Urinary bladder (tissue), 4 donors: ENCODE measurements around the gene HECTD2. TPM values are rescaled to one million over a fixed set of nuclear protein-coding genes. Genes with fewer than 3 reads are reported as not detected.
A peak's percentile ranks its signal among the peaks of the same experiment; 100 is the strongest.
"Not testable (repeated sequence)": the region's sequence is repeated elsewhere in the genome, so short reads cannot be mapped to it uniquely, and the experiment has no call there.

Experiments
- DNase-seq: peaks from one replicate; pipeline ENCODE4 v3.0.0-alpha.2; 2015; ENCODE audit errors: extremely low spot score
- H3K27ac ChIP-seq: one replicate; pipeline ENCODE4 v1.5.1; 2013; ENCODE audit warnings: low read depth, mild to moderate bottlenecking, moderate library complexity
- H3K36me3 ChIP-seq: one replicate; pipeline ENCODE4 v1.6.1; 2013; ENCODE audit warnings: mild to moderate bottlenecking, moderate library complexity; ENCODE audit not compliant: insufficient read depth
- H3K4me1 ChIP-seq: one replicate; pipeline ENCODE4 v1.6.1; 2013; ENCODE audit warnings: mild to moderate bottlenecking, moderate library complexity; ENCODE audit not compliant: insufficient read depth
- H3K4me3 ChIP-seq: one replicate; pipeline ENCODE4 v1.5.1; 2013; ENCODE audit warnings: low read depth, low read length
- WGBS: extraction: QIAGEN DNeasy Blood & Tissue Kit; methylation state at CpG from one replicate; pipeline ENCODE4 v1.1.7; 2013; 5-methylcytosine and 5-hydroxymethylcytosine counted together
- polyA plus RNA-seq: library from polyadenylated mRNA; stranded (reverse); fragments of 200-250 nt; gene quantifications from one replicate; pipeline ENCODE4 v1.2.3, GENCODE V29; 2013
- total RNA-seq: library from RNA; depleted of rRNA; stranded (reverse); fragments of >200 nt; gene quantifications from one replicate; pipeline ENCODE4 v1.2.3, GENCODE V29; 2014
- donor health status: healthy with polysubstance abuse.
- donor health status: healthy.

The HECTD2 gene
- total and polyA plus RNA-seq, 2 donors = 11.9 to 100 TPM

GRCh38 chr10:91545838-91546237 is 135.7 kb downstream of the HECTD2 start:
- no peak for DNase-seq
- Histone ChIP-seq H3K4me1 (no peaks in the 10 kb centered on the region), H3K27ac (no peak overlapping the region), H3K36me3 (no peaks in the 10 kb centered on the region), H3K4me3 (no peak overlapping the region)
- 91% methylated on average over 3 of the region's 3 CpGs for WGBS

GRCh38 chr10:91549262-91549661 is 139.1 kb downstream of the HECTD2 start:
- WGBS = 90% methylated on average over 3 of the region's 3 CpGs
- Histone ChIP-seq H3K27ac (no peak overlapping the region), H3K36me3 (no peaks in the 10 kb centered on the region), H3K4me1 (no peaks in the 10 kb centered on the region), H3K4me3 (no peak overlapping the region)
- no peak for DNase-seq

DNA sequence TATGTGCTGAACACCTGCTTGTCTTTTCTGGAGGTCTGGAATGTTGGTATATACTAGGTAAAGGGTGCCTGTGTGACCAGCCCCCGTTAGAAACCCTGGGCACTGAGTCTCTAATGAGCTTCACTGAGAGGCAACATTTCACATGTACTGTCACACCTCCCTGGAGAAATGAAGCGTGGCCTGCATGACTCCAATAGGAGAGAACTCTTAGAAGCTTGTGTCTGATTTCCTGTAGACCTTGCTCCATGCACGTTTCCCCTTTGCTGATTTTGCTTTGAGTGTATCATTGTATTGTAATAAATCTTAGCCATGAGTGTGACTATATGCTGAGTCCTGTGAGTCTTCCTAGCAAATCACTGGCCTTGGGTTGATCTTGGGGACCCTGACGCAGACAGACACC is 139.9 kb downstream of the HECTD2 start:
- Histone ChIP-seq H3K36me3 (no peaks in the 10 kb centered on the region), H3K4me3 (no peak overlapping the region), H3K27ac (no peak overlapping the region), H3K4me1 (no peaks in the 10 kb centered on the region)
- 92% methylated on average over 4 of the region's 4 CpGs for WGBS
- DNase-seq = no peak

DNA sequence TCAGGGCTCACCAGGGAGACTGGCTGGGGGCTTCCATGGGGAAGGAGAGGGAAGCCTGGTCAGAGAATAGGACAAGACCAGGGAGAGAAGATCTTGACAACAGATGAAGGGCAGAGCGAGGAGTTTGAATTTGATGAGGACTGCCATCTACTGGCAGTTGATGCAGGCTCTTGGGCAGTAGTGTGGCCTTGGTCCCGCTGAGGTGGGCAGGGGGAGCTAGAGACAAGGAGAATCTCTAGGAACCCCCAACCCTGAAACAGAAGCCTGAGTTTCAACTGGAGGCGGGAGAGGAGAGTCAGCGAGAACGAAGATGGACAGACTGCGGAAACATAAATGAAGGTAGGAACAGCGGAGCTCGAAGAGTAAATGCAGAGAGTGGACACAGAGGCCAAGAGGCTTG is 141.7 kb downstream of the HECTD2 start:
- Histone ChIP-seq H3K27ac (no peak overlapping the region), H3K4me3 (no peak overlapping the region), H3K4me1 (peaks cover 1% of the 10 kb centered on the region), H3K36me3 (no peaks in the 10 kb centered on the region)
- DNase-seq = no peak
- WGBS = 61% methylated on average over 8 of the region's 8 CpGs

GRCh38 chr10:91552274-91553095 is 142.3 kb downstream of the HECTD2 start:
- no peaks in the 10 kb centered on the region for H3K36me3 ChIP-seq
- DNase-seq = no peak
- peaks cover 1% of the 10 kb centered on the region for H3K4me1 ChIP-seq
- no peak overlapping the region for H3K4me3 ChIP-seq
- H3K27ac ChIP-seq = no peak overlapping the region
- WGBS = 72% methylated on average over 11 of the region's 11 CpGs

DNA sequence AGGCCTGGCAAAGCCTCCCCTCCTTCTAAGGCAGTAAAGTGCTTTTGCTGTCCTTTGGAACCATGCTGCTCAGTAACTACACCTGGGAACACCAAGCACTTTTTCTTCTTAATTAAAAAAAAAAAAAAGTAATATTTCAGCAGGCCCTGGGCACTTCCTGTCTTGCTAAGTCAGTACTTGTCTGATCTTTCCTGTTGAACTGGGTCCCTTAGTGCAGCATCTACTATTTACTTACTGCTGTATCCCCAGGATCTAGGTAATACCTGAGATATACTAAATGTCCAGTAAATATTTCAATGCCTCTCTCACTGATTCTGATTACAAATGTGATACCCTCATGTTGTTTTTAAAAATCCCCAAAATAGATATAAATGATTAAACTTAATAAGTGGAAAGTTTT is 145.3 kb downstream of the HECTD2 start:
- DNase-seq = no peak

DNA sequence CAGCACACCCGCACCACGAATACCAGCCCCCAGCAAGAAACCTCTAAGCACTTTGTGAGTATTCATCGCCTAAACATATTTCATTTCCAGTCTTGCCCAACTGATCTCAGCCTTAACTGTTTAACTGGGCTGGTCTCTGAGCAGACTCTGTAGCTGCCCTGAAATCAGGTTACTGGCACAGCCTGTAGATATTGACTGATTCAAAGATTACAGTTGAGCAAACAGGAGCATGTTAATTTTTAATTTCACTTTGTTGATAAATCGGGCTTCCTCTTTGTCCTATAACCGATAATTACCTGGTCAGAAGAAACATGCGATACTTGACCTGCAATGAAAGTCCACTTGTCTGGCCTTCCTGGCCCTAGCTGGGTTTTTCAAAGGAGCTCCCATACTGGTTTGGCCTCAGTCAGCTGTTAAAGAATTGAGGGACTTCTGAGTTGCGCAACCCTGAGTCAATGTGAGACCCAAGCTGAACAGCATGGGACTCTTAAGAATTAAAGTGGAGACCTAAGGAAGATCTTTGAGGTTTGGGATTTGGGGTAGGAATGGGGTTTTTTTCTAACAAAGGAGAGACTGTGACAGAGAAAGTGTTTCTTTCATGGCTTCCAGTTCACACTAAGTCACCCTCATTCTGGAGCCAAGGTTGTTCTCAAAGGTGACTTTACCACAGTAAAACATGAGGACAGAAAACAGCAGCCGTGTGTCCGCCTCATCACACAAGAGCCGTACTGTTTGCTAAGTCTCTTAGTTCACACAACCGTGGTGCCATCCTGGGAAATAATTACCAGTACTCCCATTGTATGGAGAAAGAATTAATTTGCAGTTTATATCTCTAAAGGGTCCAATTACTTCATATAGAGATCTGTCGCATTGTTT is 146.8 kb downstream of the HECTD2 start:
- no peak for DNase-seq
- Histone ChIP-seq H3K27ac (peak overlapping the region; percentile 58), H3K36me3 (no peaks in the 10 kb centered on the region), H3K4me3 (no peak overlapping the region), H3K4me1 (peaks cover 3% of the 10 kb centered on the region)
- WGBS = 86% methylated on average over 12 of the region's 12 CpGs

More for the DNA sequence above, 145.3 kb downstream of the HECTD2 start:
- Histone ChIP-seq H3K4me3 (no peak overlapping the region), H3K27ac (no peak overlapping the region), H3K4me1 (peaks cover 1% of the 10 kb centered on the region), H3K36me3 (no peaks in the 10 kb centered on the region)

DNA sequence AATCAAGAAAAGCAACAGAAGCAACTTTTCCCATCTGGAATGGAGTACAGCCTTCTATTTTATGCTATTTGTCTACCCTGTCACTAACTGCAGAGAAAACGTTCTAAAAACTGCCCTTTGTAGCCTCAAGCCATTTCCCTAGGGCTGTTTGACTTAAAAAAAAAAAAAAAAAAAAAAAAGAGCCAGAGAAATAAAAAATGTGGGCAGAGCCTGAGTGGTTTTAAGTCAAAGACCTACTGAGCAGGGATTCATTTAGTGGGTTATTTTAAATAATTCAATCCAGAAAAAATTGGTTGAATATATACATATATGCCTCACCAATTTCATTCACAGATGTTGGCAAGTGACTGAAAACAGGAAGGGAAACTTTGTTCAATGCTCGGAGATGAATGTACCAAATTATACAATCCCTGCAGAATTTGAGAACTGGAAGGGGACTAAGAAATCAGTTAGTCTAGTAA is 147.5 kb downstream of the HECTD2 start:
- H3K4me3 ChIP-seq = no peak overlapping the region
- H3K36me3 ChIP-seq = no peaks in the 10 kb centered on the region
- peaks cover 3% of the 10 kb centered on the region for H3K4me1 ChIP-seq
- WGBS = 56% methylated on average over 2 of the region's 2 CpGs
- DNase-seq = no peak
- no peak overlapping the region for H3K27ac ChIP-seq

- whole genome bisulfite sequencing = 87% methylated on average over 3 of the region's 3 CpGs
- no peaks in the 10 kb centered on the region for H3K36me3 ChIP-seq
- no peak for DNase-seq
- peaks cover 3% of the 10 kb centered on the region for H3K4me1 ChIP-seq
- H3K27ac ChIP-seq = no peak overlapping the region
- H3K4me3 ChIP-seq = no peak overlapping the region
These were observed 148.3 kb downstream of the HECTD2 start for GRCh38 chr10:91558473-91558872.

GRCh38 chr10:91559169-91559568 is 149.0 kb downstream of the HECTD2 start:
- H3K4me3 ChIP-seq = no peak overlapping the region
- no peaks in the 10 kb centered on the region for H3K36me3 ChIP-seq
- H3K4me1 ChIP-seq = peaks cover 3% of the 10 kb centered on the region
- H3K27ac ChIP-seq = no peak overlapping the region
- 97% methylated on average over 1 of the region's 1 CpG for WGBS
- DNase-seq = no peak

DNA sequence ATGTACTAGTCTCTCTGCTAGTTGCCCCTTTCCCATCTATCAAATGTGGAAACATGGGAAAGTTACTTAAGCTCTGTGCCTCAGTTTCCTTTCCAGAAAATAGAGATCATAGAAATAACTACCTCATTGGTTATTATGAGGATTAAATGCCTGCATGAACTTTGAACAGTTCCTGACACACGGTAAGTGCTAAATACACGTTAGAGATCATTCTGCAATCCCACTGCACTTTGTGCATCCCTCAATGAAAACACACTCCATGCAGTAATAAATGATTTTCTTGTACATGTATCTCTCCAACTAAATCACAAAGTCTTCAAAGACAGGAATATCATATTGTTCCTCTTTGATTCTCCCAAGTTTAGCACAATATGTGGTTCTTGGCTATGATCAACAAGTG is 149.6 kb downstream of the HECTD2 start:
- WGBS = 94% methylated on average over 2 of the region's 2 CpGs
- no peaks in the 10 kb centered on the region for H3K36me3 ChIP-seq
- H3K4me3 ChIP-seq = no peak overlapping the region
- H3K27ac ChIP-seq = no peak overlapping the region
- no peak for DNase-seq
- H3K4me1 ChIP-seq = peaks cover 3% of the 10 kb centered on the region

GRCh38 chr10:91560827-91561226 is 150.7 kb downstream of the HECTD2 start:
- DNase-seq, H3K36me3 ChIP-seq, H3K4me1 ChIP-seq, H3K27ac ChIP-seq, H3K4me3 ChIP-seq: not testable (repeated sequence)
- 69% methylated on average over 3 of the region's 3 CpGs for WGBS

DNA sequence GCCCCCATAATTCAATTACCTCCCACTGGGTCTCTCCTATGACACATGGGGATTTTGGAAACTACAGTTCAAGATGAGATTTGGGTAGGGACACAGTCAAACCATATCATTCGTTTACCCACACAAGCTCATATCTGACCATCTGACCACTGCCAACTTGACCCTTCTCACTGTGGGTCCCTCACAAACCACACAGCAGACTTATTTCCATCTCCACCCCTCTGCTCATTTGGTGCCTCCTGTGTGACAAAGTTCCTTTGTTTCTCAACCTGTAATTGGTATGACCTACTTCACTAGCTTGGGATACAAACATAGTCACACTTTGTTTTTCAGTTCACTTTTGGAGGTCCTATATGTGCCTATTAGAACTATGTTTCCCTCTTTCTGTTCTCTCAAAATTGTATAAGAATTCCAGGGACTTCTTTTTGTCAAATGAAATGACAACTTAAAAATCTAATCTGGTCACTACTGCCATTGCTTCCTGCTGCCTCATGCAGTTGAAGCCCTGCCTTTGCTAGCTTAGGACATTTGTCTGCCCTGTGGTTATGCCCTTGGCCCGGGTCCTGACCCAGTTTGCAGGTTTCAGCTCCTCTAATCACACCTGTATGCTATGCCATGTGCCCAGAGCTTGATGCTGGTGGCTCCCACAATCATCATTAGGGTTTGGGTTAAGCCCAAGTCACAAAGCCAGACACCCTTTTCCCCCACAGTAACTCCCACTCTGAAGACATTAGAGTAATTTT is 152.9 kb downstream of the HECTD2 start:
- H3K4me3 ChIP-seq = no peak overlapping the region
- H3K27ac ChIP-seq = no peak overlapping the region
- no peak for DNase-seq
- peaks cover 2% of the 10 kb centered on the region for H3K4me1 ChIP-seq
- no peaks in the 10 kb centered on the region for H3K36me3 ChIP-seq
- 84% methylated on average over 2 of the region's 2 CpGs for WGBS
